Pons (tissue), 1 donor: ENCODE results near the gene PIGM.

Experiments used
- DNase-seq: peaks from one replicate; pipeline ENCODE4 v3.0.0-alpha.2; 2016; ENCODE audit warnings: low spot score

PIGM gene

DNA sequence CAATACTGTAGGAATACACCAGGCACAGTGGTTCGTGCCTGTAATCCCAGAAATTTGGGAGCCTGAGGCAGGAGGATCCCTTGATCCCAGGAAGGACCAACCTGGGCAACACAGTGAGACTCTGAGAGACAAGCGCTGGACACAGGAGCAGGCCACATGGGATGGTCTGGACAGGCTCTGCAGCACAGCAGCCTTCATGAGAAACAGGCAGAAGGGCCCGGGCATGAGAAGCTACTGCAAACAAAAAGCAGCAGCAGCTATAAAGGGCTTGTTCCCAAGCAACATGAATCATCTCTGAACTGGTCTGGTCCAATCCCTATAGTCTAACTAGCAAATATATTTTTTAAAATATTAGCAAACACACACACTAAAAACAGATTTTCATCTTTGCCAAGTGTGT, 42.2 kb downstream of the PIGM start:
- no peak for DNase-seq

- no peak for DNase-seq
These were observed 43.8 kb downstream of the PIGM start for GRCh38 chr1:159988006-159988405.

DNA sequence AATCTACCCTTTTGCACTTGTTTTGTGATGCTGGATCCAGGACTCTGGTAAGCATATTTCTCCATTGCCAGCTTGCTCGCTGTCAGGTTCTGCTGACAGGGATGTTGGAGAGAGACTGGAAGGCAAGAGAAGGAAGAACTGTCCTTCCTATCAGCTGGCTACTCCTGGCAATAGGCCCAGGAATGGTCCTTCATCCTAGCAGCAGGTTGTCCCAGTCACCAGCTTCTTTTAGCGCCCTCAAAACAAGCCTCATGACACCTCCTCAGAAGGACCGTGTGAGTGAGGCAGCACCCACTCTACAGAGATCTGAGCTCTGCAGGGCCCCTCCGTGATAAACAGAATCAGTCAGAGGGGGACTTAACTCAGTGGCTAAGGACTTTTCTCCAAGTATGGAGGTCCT, 44.6 kb downstream of the PIGM start:
- no peak for DNase-seq

GRCh38 chr1:159986531-159986930, 45.3 kb downstream of the PIGM start:
- no peak for DNase-seq

DNA sequence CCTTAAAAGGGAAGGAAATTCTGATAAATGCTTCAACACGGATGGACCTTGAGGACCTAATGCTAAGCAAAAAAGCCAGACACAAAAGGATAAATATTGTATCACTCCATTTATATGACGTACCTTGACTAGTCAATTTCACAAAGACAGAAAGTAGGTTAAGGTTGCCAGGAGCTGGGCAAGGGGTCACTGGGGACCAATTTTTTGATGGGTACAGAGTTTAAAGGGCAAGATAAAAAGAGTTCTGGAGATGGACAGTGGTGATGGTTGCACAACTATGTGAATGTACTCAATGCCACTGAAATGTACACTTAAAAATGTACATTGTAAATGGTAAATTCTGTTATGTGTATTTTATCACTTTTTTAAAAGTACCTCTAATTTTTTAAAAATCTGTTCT, 45.7 kb downstream of the PIGM start:
- DNase-seq: no peak

DNA sequence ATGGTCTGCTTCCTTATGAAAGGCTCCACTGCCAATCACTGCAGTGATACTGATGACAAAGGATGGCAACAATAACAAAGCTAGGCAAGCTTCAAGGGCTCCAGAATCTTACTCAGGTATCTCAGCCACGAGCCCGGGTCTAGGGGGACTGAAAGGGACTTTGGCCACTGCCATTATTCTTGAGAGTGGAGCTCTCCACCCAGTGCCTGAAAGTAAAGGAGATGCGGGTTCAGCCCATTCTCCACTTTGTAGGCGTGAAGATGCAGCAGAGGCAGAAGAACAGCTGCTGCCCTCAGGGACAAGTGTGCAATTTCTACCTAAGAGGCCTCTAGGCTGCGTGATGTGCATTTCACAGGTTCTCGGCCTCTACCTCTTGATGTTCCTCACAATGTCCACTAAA, 46.3 kb downstream of the PIGM start:
- no peak for DNase-seq

GRCh38 chr1:159983681-159984080, 48.1 kb downstream of the PIGM start:
- no peak for DNase-seq

DNA sequence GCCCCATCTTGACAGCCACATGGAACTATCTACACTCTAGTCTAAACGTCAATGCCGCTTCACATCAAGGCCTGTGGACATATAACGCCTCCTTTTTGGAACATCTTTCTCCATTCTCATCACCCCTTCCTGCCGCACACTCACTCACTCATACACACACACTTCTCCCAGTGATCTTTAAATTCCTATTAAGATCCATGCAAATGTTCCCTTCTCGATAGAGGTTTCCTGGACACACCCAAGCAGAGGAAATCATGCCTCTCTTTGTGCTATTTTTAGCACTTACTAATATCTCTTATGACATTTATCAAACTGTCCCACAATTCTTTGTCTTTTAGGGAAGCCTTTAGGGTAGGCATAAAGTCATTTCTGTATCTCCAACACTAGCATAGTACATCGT, 49.5 kb downstream of the PIGM start:
- DNase-seq: no peak

DNA sequence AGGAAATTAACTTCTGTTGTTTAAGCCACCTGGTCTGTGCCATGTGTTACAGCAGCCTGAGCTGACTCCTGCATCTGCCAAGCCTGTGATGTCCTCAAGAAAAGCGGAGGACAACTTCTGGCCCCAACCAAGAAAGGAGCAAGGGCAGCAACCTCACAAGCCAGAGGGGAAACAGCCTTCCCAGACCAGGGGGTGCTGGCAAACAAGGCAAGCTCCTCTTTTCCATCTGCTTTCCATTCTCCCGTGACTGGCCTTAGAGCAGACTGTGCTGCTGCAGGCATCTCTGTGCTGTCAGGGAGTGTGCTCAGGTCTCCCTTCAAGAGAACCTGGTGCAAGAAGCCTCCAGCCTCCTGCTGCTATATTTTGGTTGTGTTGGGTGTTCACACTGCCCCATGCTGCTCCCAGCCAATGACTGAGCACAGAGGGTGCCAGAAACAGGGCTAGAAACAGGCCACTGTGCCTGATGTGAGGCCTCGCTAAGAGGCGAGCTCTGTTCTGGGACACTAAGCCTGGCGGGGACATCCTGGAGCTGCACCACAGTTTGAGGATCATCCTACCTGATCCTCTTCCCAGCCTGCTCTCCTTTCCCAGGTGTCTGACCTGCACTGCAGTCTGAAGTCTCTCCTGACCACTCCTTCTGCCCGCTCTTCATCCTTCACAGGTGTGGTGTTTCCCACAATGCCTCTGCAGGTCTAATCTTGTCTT, 50.3 kb downstream of the PIGM start:
- no peak for DNase-seq

DNA sequence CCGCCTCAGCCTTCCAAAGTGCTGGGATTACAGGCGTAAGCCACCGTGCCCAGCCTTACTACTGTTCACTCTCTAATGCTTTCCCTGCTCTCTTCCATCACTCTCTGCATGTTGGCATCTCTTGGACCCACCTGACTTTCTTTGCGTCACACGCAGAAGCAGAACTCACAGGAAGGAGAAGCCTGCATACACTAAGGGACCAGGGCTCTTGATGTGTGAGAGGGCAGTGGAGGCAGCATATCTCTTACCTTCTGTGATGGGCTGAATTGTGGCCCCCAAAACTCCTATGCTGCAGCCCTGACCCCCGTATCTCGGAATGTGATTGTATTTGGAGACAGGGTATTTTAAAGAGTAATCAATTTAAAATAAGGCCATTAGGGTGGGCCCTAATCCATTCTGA, 51.0 kb downstream of the PIGM start:
- DNase-seq: no peak

DNA sequence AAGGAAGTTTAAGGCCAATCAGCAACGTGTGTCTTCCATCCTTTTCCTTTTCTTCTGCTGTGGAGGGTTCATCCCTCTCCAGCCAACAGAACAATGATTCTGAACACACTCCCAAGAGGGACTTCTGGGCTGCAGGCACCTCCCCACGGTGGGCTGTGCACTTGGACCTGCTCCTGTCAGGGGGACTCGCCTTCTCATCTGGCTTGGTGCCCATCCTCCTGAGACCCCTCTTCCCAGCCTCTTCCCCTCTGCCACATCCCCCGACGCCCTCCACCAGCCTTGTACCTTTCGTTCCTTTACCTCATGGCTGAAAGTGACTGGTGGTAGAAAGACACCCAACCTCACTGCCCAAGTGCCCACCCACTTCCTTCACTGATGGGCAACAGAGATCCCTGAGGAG, 51.7 kb downstream of the PIGM start:
- DNase-seq: no peak

- no peak for DNase-seq
These were observed 52.5 kb downstream of the PIGM start for GRCh38 chr1:159979257-159979656.

- DNase-seq: no peak
These were observed 53.7 kb downstream of the PIGM start for GRCh38 chr1:159978107-159978398.

DNA sequence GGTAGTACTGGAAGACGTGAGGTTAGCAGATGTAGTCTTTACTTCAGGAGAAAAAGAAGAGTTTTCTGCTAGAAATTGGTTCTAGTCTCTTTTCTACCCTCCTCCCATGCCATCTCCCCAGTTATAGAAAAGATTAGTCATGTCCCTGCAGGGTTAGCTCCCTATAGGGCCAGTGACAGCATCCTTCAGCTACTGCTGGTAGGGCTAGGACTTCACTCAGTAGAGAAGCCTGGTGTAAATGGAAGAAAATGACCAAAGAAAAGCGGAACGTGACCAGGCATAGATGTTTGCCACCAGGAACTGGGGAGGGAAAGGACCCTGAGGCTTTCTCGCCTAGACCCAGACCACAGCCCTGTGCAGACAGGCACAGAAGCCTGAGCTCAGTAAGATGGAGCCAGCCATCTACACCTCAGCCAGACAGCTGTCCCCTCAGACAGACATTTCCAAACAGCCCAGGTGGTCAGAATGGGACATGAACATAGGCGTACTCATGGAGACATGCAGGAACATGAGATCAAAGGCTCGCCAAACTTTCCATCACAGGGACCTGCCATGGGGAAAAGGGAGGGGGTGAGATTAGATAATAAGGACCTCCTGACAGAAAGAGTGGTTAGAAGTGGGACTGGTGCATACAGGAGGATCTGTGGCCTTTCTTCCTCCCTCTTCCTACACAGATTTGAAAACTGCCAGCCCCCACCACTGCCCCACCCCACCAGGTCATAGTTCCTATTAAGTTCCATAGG, 54.3 kb downstream of the PIGM start:
- no peak for DNase-seq
